Right lobe of liver (tissue), 4 donors: ENCODE measurements around the gene FKBP15.

Source experiments
- CTCF ChIP-seq, 4 donors: fragments of 200-600 bp in 3 of 4; fragments of 450-650 bp in 1 of 4; IDR thresholded peaks; one replicate each; pipeline versions ENCODE4 v1.5.1 to v1.8.0; 2016 to 2022; ENCODE audit warnings: antibody characterized with exemption in 4 of 4, mild to moderate bottlenecking in 2 of 4
- POLR2A ChIP-seq: fragments of 450-650 bp; IDR thresholded peaks from one replicate; pipeline ENCODE4 v1.6.1; 2017; ENCODE audit warnings: antibody characterized with exemption, mild to moderate bottlenecking
- donor health status: DM: no; HTN: no; CAD: no.
- donor health status: DM: no; HTN: no; CAD: no.
- donor health status: DM: no; HTN: yes; CAD: no.

GRCh38 chr9:113160571-113160970, 60.5 kb downstream of the FKBP15 start:
- TF ChIP-seq CTCF (IDR thresholded peaks at IDR 0.05) (no peak), POLR2A (no peak)
